ENCODE measurements around the gene STAT6. TPM values are rescaled to one million over a fixed set of nuclear protein-coding genes. Genes with fewer than 3 reads are reported as not detected.

The STAT6 gene
- total and polyA plus RNA-seq, 2 donors (not counting 3 experiments of a cell fraction or from before 2014, with no cell fraction given): 136 to 147 TPM

- no TSS peak for BruUV-seq (replicated peaks)
- no peaks in the 10 kb centered on the region for H3K9me1 ChIP-seq (replicated peaks; ENCODE audit: control insufficient read depth, extremely low read depth, insufficient read depth, low read length)
- H3K4me1 ChIP-seq (ENCODE audit: control insufficient read depth, extremely low read depth, insufficient read depth, low read length): no peaks in the 10 kb centered on the region
- H3K79me2 ChIP-seq (ENCODE audit: control insufficient read depth, insufficient read depth, low read length): no peaks in the 10 kb centered on the region
- H3K9ac ChIP-seq (replicated peaks; ENCODE audit: extremely low read depth, insufficient read depth, low read length): no peak overlapping the region
- peaks cover 28% of the 10 kb centered on the region in 2 experiments for H3K27me3 ChIP-seq (ENCODE audit: control insufficient read depth in 2 of 2, insufficient read depth in 2 of 2, low read length in 2 of 2)
- no peaks in the 10 kb centered on the region for H3K9me3 ChIP-seq (replicated peaks; ENCODE audit: control insufficient read depth, insufficient read depth, low read length)
- H2AFZ ChIP-seq (ENCODE audit: low read depth, low read length): no peak overlapping the region
- DNase-seq (ENCODE audit: low read depth, low spot score): no peak
- intact Hi-C loops (cut with micrococcal nuclease) (no loop called here), dilution Hi-C loops (cut with MboI; ENCODE audit: extremely low pct_ligation_motif_present, low sequenced_read_pairs) (no loop called here)
- no peak for FAIRE-seq
- ChIA-PET POLR2A (no interaction called here), CTCF (interaction anchor here (0.8 to 1.2 kb wide), 4 partner anchors 10 to 41 kb away, joined by 3 to 4 read pairs (median 3); no protein-coding TSS in a partner anchor)
- H3K36me3 ChIP-seq (ENCODE audit: control insufficient read depth in 2 of 2, extremely low read depth in 1 of 2, insufficient read depth in 2 of 2, low read length in 2 of 2): no peaks in the 10 kb centered on the region
- H3K4me3 ChIP-seq (replicated peaks in 1 of 3; ENCODE audit: insufficient read depth in 1 of 3, low read depth in 1 of 3, low read length in 3 of 3): no peak overlapping the region
- no peak for TF ChIP-seq EZH2 (IDR thresholded peaks at IDR 0.05; ENCODE audit: borderline replicate concordance, low read depth, low read length, severe bottlenecking)
- TF ChIP-seq POLR2A (IDR thresholded peaks at IDR 0.05; ENCODE audit: low read depth, low read length): no peak
- TF ChIP-seq MYC (IDR thresholded peaks at IDR 0.05; ENCODE audit: low read depth, low read length): no peak
- TF ChIP-seq, protein P1, sequence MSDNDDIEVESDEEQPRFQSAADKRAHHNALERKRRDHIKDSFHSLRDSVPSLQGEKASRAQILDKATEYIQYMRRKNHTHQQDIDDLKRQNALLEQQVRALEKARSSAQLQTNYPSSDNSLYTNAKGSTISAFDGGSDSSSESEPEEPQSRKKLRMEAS (IDR thresholded peaks at IDR 0.05; ENCODE audit: insufficient read depth, insufficient read length): no peak
- no peak for TF ChIP-seq JUN (IDR thresholded peaks at IDR 0.05; ENCODE audit: borderline replicate concordance, insufficient read depth, insufficient read length, low read depth)
- TF ChIP-seq FOS (IDR thresholded peaks at IDR 0.05; ENCODE audit: borderline replicate concordance, insufficient read depth, low read length): no peak
- TF ChIP-seq POLR2AphosphoS5 (IDR thresholded peaks at IDR 0.05; ENCODE audit: insufficient read depth, low read depth, low read length): no peak
- TF ChIP-seq GATA2 (IDR thresholded peaks at IDR 0.05; ENCODE audit: insufficient read depth, insufficient read length, low read depth, low read length): no peak
- TF ChIP-seq, protein P2, sequence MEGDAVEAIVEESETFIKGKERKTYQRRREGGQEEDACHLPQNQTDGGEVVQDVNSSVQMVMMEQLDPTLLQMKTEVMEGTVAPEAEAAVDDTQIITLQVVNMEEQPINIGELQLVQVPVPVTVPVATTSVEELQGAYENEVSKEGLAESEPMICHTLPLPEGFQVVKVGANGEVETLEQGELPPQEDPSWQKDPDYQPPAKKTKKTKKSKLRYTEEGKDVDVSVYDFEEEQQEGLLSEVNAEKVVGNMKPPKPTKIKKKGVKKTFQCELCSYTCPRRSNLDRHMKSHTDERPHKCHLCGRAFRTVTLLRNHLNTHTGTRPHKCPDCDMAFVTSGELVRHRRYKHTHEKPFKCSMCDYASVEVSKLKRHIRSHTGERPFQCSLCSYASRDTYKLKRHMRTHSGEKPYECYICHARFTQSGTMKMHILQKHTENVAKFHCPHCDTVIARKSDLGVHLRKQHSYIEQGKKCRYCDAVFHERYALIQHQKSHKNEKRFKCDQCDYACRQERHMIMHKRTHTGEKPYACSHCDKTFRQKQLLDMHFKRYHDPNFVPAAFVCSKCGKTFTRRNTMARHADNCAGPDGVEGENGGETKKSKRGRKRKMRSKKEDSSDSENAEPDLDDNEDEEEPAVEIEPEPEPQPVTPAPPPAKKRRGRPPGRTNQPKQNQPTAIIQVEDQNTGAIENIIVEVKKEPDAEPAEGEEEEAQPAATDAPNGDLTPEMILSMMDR (IDR thresholded peaks at IDR 0.05; ENCODE audit: extremely low read depth in 1 of 2, insufficient read depth in 1 of 2, low read depth in 1 of 2, low read length in 2 of 2): no peak
- H3K27ac ChIP-seq (ENCODE audit: insufficient read depth, low read depth, low read length): no peak overlapping the region
- H3K4me2 ChIP-seq (ENCODE audit: insufficient read depth, low read length): no peak overlapping the region
- no peaks in the 10 kb centered on the region for H4K20me1 ChIP-seq (replicated peaks; ENCODE audit: control insufficient read depth, extremely low read depth, insufficient read depth, low read length)
Observed at GRCh38 chr12:57135527-57136326, 24.6 kb upstream of the STAT6 start.

Data from endothelial cell of umbilical vein (primary cell).